Measurements from ENCODE around the gene CAPN3.

The CAPN3 gene

DNA sequence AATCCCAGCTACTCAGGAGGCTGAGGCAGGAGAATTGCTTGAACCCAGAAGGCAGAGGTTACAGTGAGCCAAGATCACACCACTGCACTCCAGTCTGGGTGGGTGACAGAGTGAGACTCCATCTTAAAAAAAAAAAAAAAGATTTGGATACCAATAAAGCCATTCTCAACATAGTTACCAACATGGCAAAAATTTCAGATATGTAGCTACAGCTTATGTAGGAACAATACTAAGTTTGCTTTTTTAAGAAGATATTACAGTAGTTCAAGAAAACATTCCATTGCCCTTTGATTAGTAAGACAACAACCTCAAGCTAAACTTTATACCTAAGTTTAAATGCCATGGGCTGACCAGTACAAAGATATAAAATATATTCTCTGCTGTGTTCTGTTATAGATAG is 97.2 kb downstream of the CAPN3 start:
- no peak for DNase-seq (ENCODE audit: low spot score)

DNA sequence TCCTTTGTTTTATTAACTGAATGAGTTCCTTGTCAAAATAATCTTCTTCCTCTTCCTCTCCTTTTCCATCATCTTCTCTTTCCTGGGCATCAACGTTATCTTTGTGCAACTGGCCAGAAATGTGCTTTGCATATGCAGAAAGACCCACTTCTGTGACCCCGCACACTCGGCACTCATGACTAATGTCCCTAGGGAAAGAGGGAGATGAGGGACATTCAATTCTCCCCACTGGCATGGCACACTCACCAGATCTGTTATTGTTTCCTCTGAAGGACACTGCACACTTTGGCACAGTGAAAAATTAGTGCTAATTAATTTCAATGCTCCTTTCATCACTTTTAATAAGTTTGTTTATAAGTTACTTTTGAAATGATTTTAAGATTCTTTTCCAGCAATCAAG is 97.7 kb downstream of the CAPN3 start:
- DNase-seq (ENCODE audit: low spot score) = no peak

DNA sequence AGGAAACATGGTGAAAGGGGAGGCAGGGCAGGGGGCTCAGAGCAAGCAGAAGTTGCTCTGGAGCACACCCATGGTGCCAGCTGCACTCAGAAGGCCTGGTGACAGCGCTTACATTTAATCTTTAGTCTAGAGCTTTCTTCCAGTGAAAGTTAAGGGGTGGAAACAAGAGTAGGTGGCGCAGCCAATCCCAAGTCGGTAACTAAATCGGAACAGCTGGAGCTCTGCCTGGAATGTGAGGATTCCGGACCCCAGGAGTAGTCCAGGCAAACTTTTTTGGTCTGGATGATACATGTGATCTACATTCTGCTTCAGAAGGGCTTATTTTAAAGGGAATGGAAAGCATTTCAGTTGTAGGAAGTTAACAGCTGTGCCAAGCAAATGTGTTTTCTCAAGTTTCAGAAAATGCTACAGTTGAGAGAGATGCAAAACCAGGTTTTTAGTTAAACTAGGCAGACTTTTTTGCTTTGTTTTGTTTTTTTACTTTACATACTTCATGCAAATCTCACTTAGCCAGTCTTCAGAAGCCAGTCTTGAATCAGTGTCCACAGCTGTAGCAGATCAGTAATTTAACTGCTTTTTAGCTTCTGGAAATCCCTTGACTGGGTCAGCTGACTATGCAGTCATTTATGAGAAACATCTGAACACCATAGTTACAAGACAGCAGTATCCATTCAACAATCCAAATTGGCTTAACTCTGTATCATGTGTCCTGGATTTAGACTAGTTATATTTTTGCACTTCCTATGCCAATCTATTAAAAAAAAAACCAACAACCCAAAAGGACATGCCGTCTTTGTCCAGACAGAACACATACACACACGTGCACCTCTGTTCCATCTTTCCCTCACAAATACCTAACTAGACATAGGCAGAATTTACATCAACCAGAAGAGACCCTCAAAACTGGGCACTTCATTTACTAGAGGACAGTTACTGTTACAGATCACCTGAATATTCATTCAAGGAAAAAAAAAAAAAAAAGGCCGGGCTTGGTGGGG is 98.4 kb downstream of the CAPN3 start:
- DNase-seq (ENCODE audit: low spot score) = no peak

DNA sequence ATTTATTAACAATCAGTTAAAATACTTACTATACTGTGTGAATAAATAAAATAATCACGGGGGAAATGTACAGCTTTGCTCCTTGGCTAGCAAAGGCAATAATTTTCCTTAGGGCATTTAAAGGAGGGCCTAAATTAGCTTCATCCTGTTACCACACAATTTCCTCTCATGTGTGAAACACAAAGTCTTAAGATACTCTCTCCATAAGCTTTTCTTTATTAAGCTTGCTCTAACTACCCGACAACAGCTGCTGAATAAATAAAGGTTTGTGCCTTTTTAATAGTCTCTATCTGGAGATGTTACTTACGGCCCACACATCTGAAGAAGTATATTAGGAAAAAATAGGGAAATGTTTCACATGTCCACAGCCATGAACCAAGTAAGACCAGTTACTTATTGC is 102.0 kb downstream of the CAPN3 start:
- no peak for DNase-seq (ENCODE audit: low spot score)

All from CD4-positive, alpha-beta T cell treated with Interleukin-2 at 100 ng/mL for 4 hours (primary cell).